ENCODE measurements around the gene ATP6V1F. TPM values are rescaled to one million over a fixed set of nuclear protein-coding genes. Genes with fewer than 3 reads are reported as not detected.

Gene ATP6V1F, protein sequence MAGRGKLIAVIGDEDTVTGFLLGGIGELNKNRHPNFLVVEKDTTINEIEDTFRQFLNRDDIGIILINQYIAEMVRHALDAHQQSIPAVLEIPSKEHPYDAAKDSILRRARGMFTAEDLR
- total RNA-seq (2022): 125 and 152 TPM in 2 replicates
- percentile 77 among the genes with signal in this experiment for Bru-seq, nascent RNA
- BruChase-seq, experiment 1, labeled RNA remaining after a 6-hour chase: percentile 94 among the genes with signal in this experiment
- BruChase-seq, experiment 2, labeled RNA remaining after a 2-hour chase: percentile 83 among the genes with signal in this experiment
- long read RNA-seq, transcript ATP6V1F-201 (2 exons, 704 nt): major isoform, 147 of 151 reads
- long read RNA-seq, partial matches to known transcripts: 4 of 151 reads
- long read RNA-seq, other reads (novel, unspliced or antisense): 0 of 151 reads

GRCh38 chr7:128862571-128863432 lies at the start of gene ATP6V1F:
Gene ATP6V1F, plus strand, starts transcription at chr7:128862856. Its CDS starts 49 bp downstream, at chr7:128862905.
- ChIA-PET POLR2A (interaction anchor here (0.5 to 3.1 kb wide), 18 partner anchors 20 to 248 kb away, joined by 3 to 48 read pairs (median 4); partner anchors contain the start of genes CALU, IRF5 and TNPO3), CTCF (interaction anchor here (0.5 to 3.8 kb wide), 15 partner anchors 12 to 1723 kb away, joined by 3 to 32 read pairs (median 3); partner anchors contain the start of gene METTL2B)
- peaks cover 14% of the 10 kb centered on the region for H3K4me1 Mint-ChIP-seq (ENCODE audit: insufficient read depth, unreplicated experiment)
- no peak for TF ChIP-seq CTCF (IDR thresholded peaks at IDR 0.05; ENCODE audit: unreplicated experiment)
- TSS peak; percentile 46 for BruUV-seq (replicated peaks)
- DNase-seq (ENCODE audit: unreplicated experiment): peak; percentile 98
- peak within 1 kb of the TSS; percentile 84 for H3K27ac Mint-ChIP-seq (ENCODE audit: low read depth, unreplicated experiment)
- H3K4me3 Mint-ChIP-seq (ENCODE audit: unreplicated experiment): peak within 1 kb of the TSS; percentile 82
- H3K9me3 Mint-ChIP-seq (ENCODE audit: unreplicated experiment): no peaks in the 10 kb centered on the region
- H3K27me3 Mint-ChIP-seq (ENCODE audit: insufficient read depth, unreplicated experiment): no peaks in the 10 kb centered on the region
- intact Hi-C loops (cut with micrococcal nuclease): loop anchor here (1.0 to 10.0 kb wide), 2 partner anchors 128 to 228 kb away; partner anchors contain the start of gene CALU
- no peaks in the 10 kb centered on the region for H3K36me3 Mint-ChIP-seq (ENCODE audit: insufficient read depth, unreplicated experiment)

GRCh38 chr7:128814499-128814898 lies 48.2 kb upstream of the ATP6V1F start:
- intact Hi-C loops (cut with micrococcal nuclease): no loop called here
- no TSS peak for BruUV-seq (replicated peaks)
- ChIA-PET CTCF (no interaction called here), POLR2A (no interaction called here)
- DNase-seq (ENCODE audit: unreplicated experiment): no peak
- H3K36me3 Mint-ChIP-seq (ENCODE audit: insufficient read depth, unreplicated experiment): peaks cover under 1% of the 10 kb centered on the region
- H3K27me3 Mint-ChIP-seq (ENCODE audit: insufficient read depth, unreplicated experiment): peaks cover 45% of the 10 kb centered on the region
- H3K4me3 Mint-ChIP-seq (ENCODE audit: unreplicated experiment): no peak overlapping the region
- no peaks in the 10 kb centered on the region for H3K9me3 Mint-ChIP-seq (ENCODE audit: unreplicated experiment)
- H3K27ac Mint-ChIP-seq (ENCODE audit: low read depth, unreplicated experiment): no peak overlapping the region
- peaks cover 6% of the 10 kb centered on the region for H3K4me1 Mint-ChIP-seq (ENCODE audit: insufficient read depth, unreplicated experiment)
- no peak for TF ChIP-seq CTCF (IDR thresholded peaks at IDR 0.05; ENCODE audit: unreplicated experiment)

DNA sequence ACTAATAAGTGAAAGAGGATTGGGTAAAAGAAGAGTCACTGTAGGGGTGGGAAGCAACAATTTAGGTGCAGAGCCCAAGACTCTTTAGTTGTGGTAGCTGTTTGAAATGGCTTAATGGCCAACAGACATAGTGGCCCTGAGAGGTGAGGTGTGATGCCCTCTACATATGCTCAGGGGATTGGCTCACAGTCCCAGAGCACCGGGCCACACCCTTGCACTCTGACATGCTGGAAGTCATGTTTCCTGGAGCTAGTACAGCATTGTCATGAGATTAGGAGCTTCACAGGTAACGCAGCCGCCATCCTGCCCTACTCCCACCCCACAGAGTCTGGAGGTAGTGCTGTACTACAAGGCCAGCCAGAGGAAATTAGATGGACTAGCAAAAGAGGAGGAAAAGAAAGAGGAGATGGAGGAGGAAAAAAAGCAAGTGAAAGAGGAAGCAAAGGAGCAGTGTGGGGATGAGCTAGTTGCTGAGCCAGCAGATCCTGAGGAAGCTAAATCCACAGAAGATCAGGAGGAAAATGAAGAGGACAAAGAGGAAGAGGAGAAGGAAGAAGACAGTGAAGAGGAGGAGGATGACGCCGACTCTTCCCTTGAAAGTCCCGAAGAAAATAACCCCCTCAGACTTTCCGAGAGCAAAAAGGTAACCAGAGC lies 47.2 kb upstream of the ATP6V1F start:
- Mint-ChIP-seq H3K27me3 (ENCODE audit: insufficient read depth, unreplicated experiment) (peaks cover 54% of the 10 kb centered on the region), H3K36me3 (ENCODE audit: insufficient read depth, unreplicated experiment) (no peaks in the 10 kb centered on the region), H3K4me1 (ENCODE audit: insufficient read depth, unreplicated experiment) (peaks cover 6% of the 10 kb centered on the region), H3K9me3 (ENCODE audit: unreplicated experiment) (no peaks in the 10 kb centered on the region), H3K27ac (ENCODE audit: low read depth, unreplicated experiment) (no peak overlapping the region), H3K4me3 (ENCODE audit: unreplicated experiment) (no peak overlapping the region)
- intact Hi-C loops (cut with micrococcal nuclease): no loop called here
- TF ChIP-seq CTCF (IDR thresholded peaks at IDR 0.05; ENCODE audit: unreplicated experiment): no peak
- no TSS peak for BruUV-seq (replicated peaks)
- CTCF ChIA-PET: no interaction called here
- no peak for DNase-seq (ENCODE audit: unreplicated experiment)
- POLR2A ChIA-PET: interaction anchor here (0.6 kb wide), 1 partner anchor 84 kb away, joined by 3 read pairs; no protein-coding TSS in a partner anchor

All from MCF 10A (cell line).